NOMO-1 treated with DMSO at 0.1 percent for 48 hours (cell line): Measurements from ENCODE around the gene PRR20G.
"Not testable (repeated sequence)": the region's sequence is repeated elsewhere in the genome, so short reads cannot be mapped to it uniquely, and the experiment has no call there.

ENCODE experiments used
- DNase-seq: peaks from one replicate; lab custom pipeline; 2025; ENCODE audit not compliant: unreplicated experiment; lab: John Stamatoyannopoulos, UW

PRR20G gene

GRCh38 chr3:127287840-127288239 is at the start of gene PRR20G:
PRR20G (minus strand) TSS chr3:127288046; CDS start chr3:127287365, 681 bp downstream.
- no peak for DNase-seq

GRCh38 chr3:127337001-127337400 is 49.2 kb upstream of the PRR20G start:
- no peak for DNase-seq

GRCh38 chr3:127336101-127336500 is 48.3 kb upstream of the PRR20G start:
- no peak for DNase-seq

GRCh38 chr3:127330385-127330784 is 42.5 kb upstream of the PRR20G start:
- no peak for DNase-seq

- no peak for DNase-seq
Observed at GRCh38 chr3:127329631-127330285, 41.9 kb upstream of the PRR20G start.

- DNase-seq = no peak
Observed at GRCh38 chr3:127328421-127328820, 40.6 kb upstream of the PRR20G start.

GRCh38 chr3:127326341-127326740 is 38.5 kb upstream of the PRR20G start:
- DNase-seq = no peak

GRCh38 chr3:127325629-127325961 is 37.7 kb upstream of the PRR20G start:
- DNase-seq = no peak

- DNase-seq = no peak
Observed at GRCh38 chr3:127324913-127325628, 37.2 kb upstream of the PRR20G start.

GRCh38 chr3:127324076-127324475 is 36.2 kb upstream of the PRR20G start:
- no peak for DNase-seq

- DNase-seq = no peak
Observed at GRCh38 chr3:127323581-127323980, 35.7 kb upstream of the PRR20G start.

- DNase-seq = no peak
Observed at GRCh38 chr3:127321371-127321770, 33.5 kb upstream of the PRR20G start.

GRCh38 chr3:127320529-127321121 is 32.8 kb upstream of the PRR20G start:
- no peak for DNase-seq

- no peak for DNase-seq
Observed at GRCh38 chr3:127316685-127317084, 28.8 kb upstream of the PRR20G start.

GRCh38 chr3:127312818-127313217 is 25.0 kb upstream of the PRR20G start:
- no peak for DNase-seq

GRCh38 chr3:127308821-127309220 is 21.0 kb upstream of the PRR20G start:
- DNase-seq = not testable (repeated sequence)

GRCh38 chr3:127307916-127308315 is 20.1 kb upstream of the PRR20G start:
- DNase-seq = peak; percentile 26

- DNase-seq = peak; percentile 55
Observed at GRCh38 chr3:127307112-127307835, 19.4 kb upstream of the PRR20G start.

GRCh38 chr3:127306361-127307111 is 18.7 kb upstream of the PRR20G start:
- DNase-seq = no peak

- DNase-seq = no peak
Observed at GRCh38 chr3:127305499-127306060, 17.7 kb upstream of the PRR20G start.
